Memory B cell (primary cell): ENCODE results near the gene PANK1.

Source experiments
- ATAC-seq: fragments of 150-1000 bp; cut with Tn5 transposase; 2 replicates; pipeline ENCODE4 v1.10.0; 2021; ENCODE audit warnings: low read depth, mild to moderate bottlenecking, moderate library complexity
- DNase-seq, 2 donors: peaks; one replicate each; pipeline ENCODE4 v3.0.0; 2022; ENCODE audit warnings: low spot score in 2 of 2
- H3K27ac Mint-ChIP-seq: one replicate; pipeline ENCODE4 v1.8.0; 2022; ENCODE audit warnings: mild to moderate bottlenecking, moderate library complexity, mixed read lengths
- H3K27me3 Mint-ChIP-seq: one replicate; pipeline ENCODE4 v1.8.0; 2022; ENCODE audit warnings: mixed read lengths
- H3K36me3 Mint-ChIP-seq: one replicate; pipeline ENCODE4 v1.8.0; 2022; ENCODE audit warnings: mild to moderate bottlenecking, mixed read lengths
- H3K4me1 Mint-ChIP-seq: one replicate; pipeline ENCODE4 v1.8.0; 2022; ENCODE audit warnings: mixed read lengths
- H3K4me3 Mint-ChIP-seq: one replicate; pipeline ENCODE4 v1.8.0; 2022; ENCODE audit warnings: mild to moderate bottlenecking, moderate library complexity, mixed read lengths
- H3K9me3 Mint-ChIP-seq: one replicate; pipeline ENCODE4 v1.8.0; 2022; ENCODE audit warnings: mixed read lengths

PANK1 gene

GRCh38 chr10:89644691-89644966, 413 bp downstream of the PANK1 start:
- H3K36me3 Mint-ChIP-seq: no peaks in the 10 kb centered on the region
- H3K27ac Mint-ChIP-seq: no peak overlapping the region
- H3K27me3 Mint-ChIP-seq: no peaks in the 10 kb centered on the region
- peaks cover 13% of the 10 kb centered on the region for H3K4me1 Mint-ChIP-seq
- no peak overlapping the region for H3K4me3 Mint-ChIP-seq
- DNase-seq (peak in 1 of 2 donors; percentile 26), ATAC-seq (peak; percentile 20)
- no peaks in the 10 kb centered on the region for H3K9me3 Mint-ChIP-seq

GRCh38 chr10:89643812-89644690, 991 bp downstream of the PANK1 start:
- no peaks in the 10 kb centered on the region for H3K9me3 Mint-ChIP-seq
- H3K27ac Mint-ChIP-seq: no peak overlapping the region
- no peaks in the 10 kb centered on the region for H3K36me3 Mint-ChIP-seq
- H3K4me3 Mint-ChIP-seq: no peak overlapping the region
- peak; percentile 87 for ATAC-seq
- peaks cover 13% of the 10 kb centered on the region for H3K4me1 Mint-ChIP-seq
- peak; percentile 49 to 63 for DNase-seq
- no peaks in the 10 kb centered on the region for H3K27me3 Mint-ChIP-seq

- no peaks in the 10 kb centered on the region for H3K9me3 Mint-ChIP-seq
- H3K27me3 Mint-ChIP-seq: no peaks in the 10 kb centered on the region
- no peak for ATAC-seq
- peaks cover 4% of the 10 kb centered on the region for H3K36me3 Mint-ChIP-seq
- no peak overlapping the region for H3K27ac Mint-ChIP-seq
- peaks cover 13% of the 10 kb centered on the region for H3K4me1 Mint-ChIP-seq
- no peak for DNase-seq
- H3K4me3 Mint-ChIP-seq: no peak overlapping the region
Measured at GRCh38 chr10:89643431-89643811, 1.6 kb downstream of the PANK1 start.

GRCh38 chr10:89642193-89642592, 2.8 kb downstream of the PANK1 start:
- Mint-ChIP-seq H3K4me3 (no peak overlapping the region), H3K27ac (no peak overlapping the region), H3K36me3 (peaks cover 4% of the 10 kb centered on the region), H3K4me1 (peaks cover 13% of the 10 kb centered on the region), H3K27me3 (no peaks in the 10 kb centered on the region), H3K9me3 (no peaks in the 10 kb centered on the region)
- no peak for ATAC-seq
- DNase-seq: no peak

GRCh38 chr10:89640241-89640640, 4.8 kb downstream of the PANK1 start:
- no peak for DNase-seq
- H3K27ac Mint-ChIP-seq: no peak overlapping the region
- H3K27me3 Mint-ChIP-seq: no peaks in the 10 kb centered on the region
- H3K36me3 Mint-ChIP-seq: peaks cover 4% of the 10 kb centered on the region
- no peak for ATAC-seq
- H3K4me1 Mint-ChIP-seq: peaks cover 5% of the 10 kb centered on the region
- no peak overlapping the region for H3K4me3 Mint-ChIP-seq
- H3K9me3 Mint-ChIP-seq: no peaks in the 10 kb centered on the region

GRCh38 chr10:89639326-89639725, 5.7 kb downstream of the PANK1 start:
- ATAC-seq (no peak), DNase-seq (no peak)
- peaks cover 6% of the 10 kb centered on the region for H3K36me3 Mint-ChIP-seq
- no peak overlapping the region for H3K4me3 Mint-ChIP-seq
- H3K4me1 Mint-ChIP-seq: peaks cover 3% of the 10 kb centered on the region
- H3K27ac Mint-ChIP-seq: no peak overlapping the region
- no peaks in the 10 kb centered on the region for H3K27me3 Mint-ChIP-seq
- no peaks in the 10 kb centered on the region for H3K9me3 Mint-ChIP-seq

- Mint-ChIP-seq H3K4me3 (no peak overlapping the region), H3K27ac (no peak overlapping the region), H3K4me1 (no peaks in the 10 kb centered on the region), H3K9me3 (no peaks in the 10 kb centered on the region), H3K36me3 (peaks cover 6% of the 10 kb centered on the region), H3K27me3 (no peaks in the 10 kb centered on the region)
- no peak for DNase-seq
- no peak for ATAC-seq
Measured at GRCh38 chr10:89637113-89637512, 7.9 kb downstream of the PANK1 start.

GRCh38 chr10:89634637-89635036, 10.4 kb downstream of the PANK1 start:
- no peak overlapping the region for H3K27ac Mint-ChIP-seq
- ATAC-seq (no peak), DNase-seq (no peak)
- no peaks in the 10 kb centered on the region for H3K27me3 Mint-ChIP-seq
- H3K9me3 Mint-ChIP-seq: no peaks in the 10 kb centered on the region
- H3K4me3 Mint-ChIP-seq: no peak overlapping the region
- peaks cover 6% of the 10 kb centered on the region for H3K36me3 Mint-ChIP-seq
- H3K4me1 Mint-ChIP-seq: no peaks in the 10 kb centered on the region

GRCh38 chr10:89633484-89633883, 11.6 kb downstream of the PANK1 start:
- peaks cover 2% of the 10 kb centered on the region for H3K36me3 Mint-ChIP-seq
- no peak overlapping the region for H3K4me3 Mint-ChIP-seq
- no peak for ATAC-seq
- no peaks in the 10 kb centered on the region for H3K9me3 Mint-ChIP-seq
- no peak for DNase-seq
- no peaks in the 10 kb centered on the region for H3K4me1 Mint-ChIP-seq
- H3K27me3 Mint-ChIP-seq: no peaks in the 10 kb centered on the region
- H3K27ac Mint-ChIP-seq: no peak overlapping the region

GRCh38 chr10:89632824-89633223, 12.2 kb downstream of the PANK1 start:
- peaks cover 2% of the 10 kb centered on the region for H3K36me3 Mint-ChIP-seq
- H3K4me3 Mint-ChIP-seq: no peak overlapping the region
- ATAC-seq (no peak), DNase-seq (no peak)
- no peaks in the 10 kb centered on the region for H3K4me1 Mint-ChIP-seq
- no peaks in the 10 kb centered on the region for H3K9me3 Mint-ChIP-seq
- H3K27me3 Mint-ChIP-seq: no peaks in the 10 kb centered on the region
- no peak overlapping the region for H3K27ac Mint-ChIP-seq

- no peak overlapping the region for H3K27ac Mint-ChIP-seq
- no peak overlapping the region for H3K4me3 Mint-ChIP-seq
- ATAC-seq (no peak), DNase-seq (no peak)
- peaks cover 2% of the 10 kb centered on the region for H3K36me3 Mint-ChIP-seq
- no peaks in the 10 kb centered on the region for H3K4me1 Mint-ChIP-seq
- no peaks in the 10 kb centered on the region for H3K27me3 Mint-ChIP-seq
- H3K9me3 Mint-ChIP-seq: no peaks in the 10 kb centered on the region
Measured at GRCh38 chr10:89627830-89628229, 17.2 kb downstream of the PANK1 start.

GRCh38 chr10:89625041-89625765, 19.8 kb downstream of the PANK1 start:
- DNase-seq (no peak), ATAC-seq (no peak)
- Mint-ChIP-seq H3K27me3 (no peaks in the 10 kb centered on the region), H3K4me1 (no peaks in the 10 kb centered on the region), H3K4me3 (no peak overlapping the region), H3K27ac (no peak overlapping the region), H3K36me3 (peaks cover 5% of the 10 kb centered on the region), H3K9me3 (no peaks in the 10 kb centered on the region)

GRCh38 chr10:89624020-89624419, 21.0 kb downstream of the PANK1 start:
- Mint-ChIP-seq H3K27me3 (no peaks in the 10 kb centered on the region), H3K4me3 (no peak overlapping the region), H3K9me3 (no peaks in the 10 kb centered on the region), H3K36me3 (peaks cover 5% of the 10 kb centered on the region), H3K4me1 (no peaks in the 10 kb centered on the region), H3K27ac (no peak overlapping the region)
- ATAC-seq: no peak
- DNase-seq: no peak

GRCh38 chr10:89622151-89622550, 22.9 kb downstream of the PANK1 start:
- Mint-ChIP-seq H3K9me3 (no peaks in the 10 kb centered on the region), H3K27ac (no peak overlapping the region), H3K36me3 (peaks cover 5% of the 10 kb centered on the region), H3K27me3 (no peaks in the 10 kb centered on the region), H3K4me1 (no peaks in the 10 kb centered on the region), H3K4me3 (no peak overlapping the region)
- no peak for DNase-seq
- ATAC-seq: no peak

GRCh38 chr10:89621438-89621837, 23.6 kb downstream of the PANK1 start:
- DNase-seq (no peak), ATAC-seq (no peak)
- Mint-ChIP-seq H3K27me3 (no peaks in the 10 kb centered on the region), H3K9me3 (no peaks in the 10 kb centered on the region), H3K4me1 (no peaks in the 10 kb centered on the region), H3K4me3 (no peak overlapping the region), H3K36me3 (peaks cover 5% of the 10 kb centered on the region), H3K27ac (no peak overlapping the region)
